AG09319 (cell line): ENCODE data around the gene ZDHHC13.

ENCODE experiments used
- DNase-seq: peaks from one replicate; pipeline ENCODE4 v3.0.0-alpha.2; 2010; ENCODE audit warnings: low read depth; ENCODE audit errors: extremely low read depth
- CTCF ChIP-seq: IDR thresholded peaks from 2 replicates; pipeline ENCODE4 v1.5.1; 2011; ENCODE audit warnings: low read depth, mild to moderate bottlenecking, inconsistent platforms, low read length, moderate library complexity

Gene ZDHHC13

GRCh38 chr11:19220903-19221724 lies 104.1 kb downstream of the ZDHHC13 start:
- no peak for TF ChIP-seq CTCF
- no peak for DNase-seq

DNA sequence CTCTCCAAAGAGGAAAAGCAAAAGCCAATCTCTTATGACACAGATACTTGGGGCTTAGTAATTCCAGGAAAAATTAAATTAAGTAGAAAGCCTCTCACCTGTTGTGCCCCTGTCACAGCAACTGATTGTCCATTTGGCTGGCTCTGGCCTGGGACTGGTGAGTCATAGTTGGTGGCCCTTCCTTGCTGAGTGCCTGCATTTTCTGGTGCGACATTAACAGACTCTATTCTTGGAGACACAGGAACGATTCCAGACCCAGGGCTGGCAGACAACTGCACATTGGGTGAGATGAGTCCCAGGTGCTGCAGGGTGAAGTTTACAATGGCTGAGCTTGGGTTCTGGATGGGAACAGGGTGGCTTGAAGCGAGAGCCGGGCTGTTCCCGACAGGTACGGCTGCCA lies 108.2 kb downstream of the ZDHHC13 start:
- no peak for DNase-seq
- TF ChIP-seq CTCF: no peak

GRCh38 chr11:19225581-19225980 lies 108.6 kb downstream of the ZDHHC13 start:
- no peak for TF ChIP-seq CTCF
- no peak for DNase-seq
